22Rv1 (cell line): ENCODE data around the gene ASCC1.

Experiments used
- CTCF ChIP-seq: fragments of 450-650 bp; IDR thresholded peaks from 2 replicates; pipeline ENCODE4 v1.5.1; 2017; ENCODE audit warnings: mild to moderate bottlenecking
- ZFX ChIP-seq: fragments of 450-650 bp; IDR thresholded peaks from 2 replicates; pipeline ENCODE4 v1.6.1; 2017; ENCODE audit warnings: antibody characterized with exemption, borderline replicate concordance

GRCh38 chr10:72226418-72227027 lies 10.4 kb upstream of the ASCC1 start:
- TF ChIP-seq CTCF (no peak), ZFX (no peak)
